Measurements from ENCODE around the gene GOLGA1. TPM values are rescaled to one million over a fixed set of nuclear protein-coding genes. Genes with fewer than 3 reads are reported as not detected.
A peak's percentile ranks its signal among the peaks of the same experiment; 100 is the strongest.

The GOLGA1 gene
- total RNA-seq, 1 donor from 2014 or later = 36.8 TPM

GRCh38 chr9:124894741-124895170, 46.1 kb downstream of the GOLGA1 start:
- intact Hi-C loops (cut with DNase I) = no loop called here
- H3K36me3 ChIP-seq = peaks cover 61 to 84% of the 10 kb centered on the region in 2 donors
- no peak for DNase-seq (ENCODE audit: low spot score in 2 of 2)

GRCh38 chr9:124894035-124894740, 46.7 kb downstream of the GOLGA1 start:
- Histone ChIP-seq H3K27ac (no peak overlapping the region), H3K4me3 (no peak overlapping the region), H3K9me3 (no peaks in the 10 kb centered on the region), H3K27me3 (no peaks in the 10 kb centered on the region), H3K4me1 (no peaks in the 10 kb centered on the region), H3K36me3 (peaks cover 61 to 83% of the 10 kb centered on the region in 2 donors)
- intact Hi-C loops (cut with DNase I) = no loop called here
- TF ChIP-seq, protein P1, sequence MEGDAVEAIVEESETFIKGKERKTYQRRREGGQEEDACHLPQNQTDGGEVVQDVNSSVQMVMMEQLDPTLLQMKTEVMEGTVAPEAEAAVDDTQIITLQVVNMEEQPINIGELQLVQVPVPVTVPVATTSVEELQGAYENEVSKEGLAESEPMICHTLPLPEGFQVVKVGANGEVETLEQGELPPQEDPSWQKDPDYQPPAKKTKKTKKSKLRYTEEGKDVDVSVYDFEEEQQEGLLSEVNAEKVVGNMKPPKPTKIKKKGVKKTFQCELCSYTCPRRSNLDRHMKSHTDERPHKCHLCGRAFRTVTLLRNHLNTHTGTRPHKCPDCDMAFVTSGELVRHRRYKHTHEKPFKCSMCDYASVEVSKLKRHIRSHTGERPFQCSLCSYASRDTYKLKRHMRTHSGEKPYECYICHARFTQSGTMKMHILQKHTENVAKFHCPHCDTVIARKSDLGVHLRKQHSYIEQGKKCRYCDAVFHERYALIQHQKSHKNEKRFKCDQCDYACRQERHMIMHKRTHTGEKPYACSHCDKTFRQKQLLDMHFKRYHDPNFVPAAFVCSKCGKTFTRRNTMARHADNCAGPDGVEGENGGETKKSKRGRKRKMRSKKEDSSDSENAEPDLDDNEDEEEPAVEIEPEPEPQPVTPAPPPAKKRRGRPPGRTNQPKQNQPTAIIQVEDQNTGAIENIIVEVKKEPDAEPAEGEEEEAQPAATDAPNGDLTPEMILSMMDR (IDR thresholded peaks at IDR 0.05) = no peak
- DNase-seq (ENCODE audit: low spot score in 2 of 2) = no peak

More at GRCh38 chr9:124894741-124895170, 46.1 kb downstream of the GOLGA1 start:
- Histone ChIP-seq H3K9me3 (no peaks in the 10 kb centered on the region), H3K4me3 (no peak overlapping the region), H3K27me3 (no peaks in the 10 kb centered on the region), H3K4me1 (no peaks in the 10 kb centered on the region), H3K27ac (no peak overlapping the region)
- TF ChIP-seq, protein P1 (IDR thresholded peaks at IDR 0.05) = peak in 1 of 3 experiments; percentile 12

GRCh38 chr9:124890179-124890578, 50.7 kb downstream of the GOLGA1 start:
- DNase-seq (ENCODE audit: low spot score in 2 of 2) = no peak

GRCh38 chr9:124889006-124889405, 51.9 kb downstream of the GOLGA1 start:
- H3K4me1 ChIP-seq = no peaks in the 10 kb centered on the region
- TF ChIP-seq, protein P1 (IDR thresholded peaks at IDR 0.05) = no peak
- DNase-seq (ENCODE audit: low spot score in 2 of 2) = no peak
- intact Hi-C loops (cut with DNase I) = no loop called here
- H3K4me3 ChIP-seq = no peak overlapping the region
- no peak overlapping the region for H3K27ac ChIP-seq
- H3K36me3 ChIP-seq = peaks cover 83 to 87% of the 10 kb centered on the region in 2 donors
- H3K9me3 ChIP-seq = no peaks in the 10 kb centered on the region
- H3K27me3 ChIP-seq = no peaks in the 10 kb centered on the region

More at GRCh38 chr9:124890179-124890578, 50.7 kb downstream of the GOLGA1 start:
- H3K9me3 ChIP-seq = no peaks in the 10 kb centered on the region
- intact Hi-C loops (cut with DNase I) = no loop called here
- TF ChIP-seq, protein P1 (IDR thresholded peaks at IDR 0.05) = no peak
- no peaks in the 10 kb centered on the region for H3K4me1 ChIP-seq
- H3K36me3 ChIP-seq = peaks cover 75 to 90% of the 10 kb centered on the region in 2 donors
- H3K27ac ChIP-seq = no peak overlapping the region
- H3K4me3 ChIP-seq = no peak overlapping the region
- H3K27me3 ChIP-seq = no peaks in the 10 kb centered on the region

GRCh38 chr9:124887832-124888231, 53.1 kb downstream of the GOLGA1 start:
- intact Hi-C loops (cut with DNase I) = no loop called here
- peaks cover 86 to 89% of the 10 kb centered on the region in 2 donors for H3K36me3 ChIP-seq

More at GRCh38 chr9:124887832-124888231, 53.1 kb downstream of the GOLGA1 start:
- Histone ChIP-seq H3K27ac (no peak overlapping the region), H3K27me3 (no peaks in the 10 kb centered on the region), H3K4me3 (no peak overlapping the region), H3K4me1 (no peaks in the 10 kb centered on the region), H3K9me3 (no peaks in the 10 kb centered on the region)
- DNase-seq (ENCODE audit: low spot score in 2 of 2) = no peak
- TF ChIP-seq, protein P1 (IDR thresholded peaks at IDR 0.05) = no peak
